ENCODE measurements around the gene ZNF362. TPM values are rescaled to one million over a fixed set of nuclear protein-coding genes. Genes with fewer than 3 reads are reported as not detected.

The ZNF362 gene
- total RNA-seq, 2 donors from 2014 or later: 27.4 to 41.5 TPM

DNA sequence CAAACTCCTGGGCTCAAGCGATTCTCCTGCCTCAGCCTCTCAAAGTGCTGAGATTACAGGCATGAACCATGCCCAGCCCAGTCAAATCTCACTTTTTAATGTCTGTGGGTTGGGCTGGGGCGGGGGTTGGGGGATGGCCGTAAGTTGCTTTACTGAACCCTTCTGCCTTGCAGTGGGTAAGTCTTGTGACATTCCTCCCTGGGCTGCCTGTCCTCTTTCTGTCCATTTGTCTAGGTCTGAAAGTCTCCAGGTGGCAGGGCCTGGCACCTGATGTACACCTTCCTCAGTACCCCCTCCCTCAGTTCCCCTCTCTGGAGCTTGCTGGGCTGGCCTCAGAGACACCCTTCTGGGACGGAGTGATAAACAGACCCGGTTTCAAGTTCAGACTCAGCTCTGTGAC is 13.3 kb downstream of the ZNF362 start:
- Histone ChIP-seq H3K36me3 (ENCODE audit: control insufficient read depth, insufficient read depth, low read length) (peaks cover 22% of the 10 kb centered on the region), H3K27ac (ENCODE audit: low read depth, low read length) (no peak overlapping the region), H3K4me3 (ENCODE audit: low read length) (no peak overlapping the region), H3K4me1 (ENCODE audit: control insufficient read depth, insufficient read depth, low read length) (no peaks in the 10 kb centered on the region), H3K27me3 (ENCODE audit: control insufficient read depth, insufficient read depth, low read length, poor library complexity, severe bottlenecking) (no peaks in the 10 kb centered on the region), H3K9ac (ENCODE audit: extremely low read depth, low read length, poor library complexity, severe bottlenecking) (no peak overlapping the region), H3K9me3 (ENCODE audit: control insufficient read depth, low read length) (no peaks in the 10 kb centered on the region)
- H3K4me3 Mint-ChIP-seq: no peak overlapping the region
- H3K27ac Mint-ChIP-seq: no peak overlapping the region
- no peaks in the 10 kb centered on the region for H3K9me3 Mint-ChIP-seq
- no peak for DNase-seq
- peaks cover 13% of the 10 kb centered on the region for H3K4me1 Mint-ChIP-seq
- H3K36me3 Mint-ChIP-seq (ENCODE audit: low read depth): no peaks in the 10 kb centered on the region
- WGBS, 2 experiments (ENCODE audit: insufficient coverage in 1 of 2, insufficient read length in 1 of 2): 67 to 72% methylated on average over 3 to 5 of the region's 5 CpGs
- H3K27me3 Mint-ChIP-seq (ENCODE audit: insufficient read depth): no peaks in the 10 kb centered on the region
- TF ChIP-seq, protein P1, sequence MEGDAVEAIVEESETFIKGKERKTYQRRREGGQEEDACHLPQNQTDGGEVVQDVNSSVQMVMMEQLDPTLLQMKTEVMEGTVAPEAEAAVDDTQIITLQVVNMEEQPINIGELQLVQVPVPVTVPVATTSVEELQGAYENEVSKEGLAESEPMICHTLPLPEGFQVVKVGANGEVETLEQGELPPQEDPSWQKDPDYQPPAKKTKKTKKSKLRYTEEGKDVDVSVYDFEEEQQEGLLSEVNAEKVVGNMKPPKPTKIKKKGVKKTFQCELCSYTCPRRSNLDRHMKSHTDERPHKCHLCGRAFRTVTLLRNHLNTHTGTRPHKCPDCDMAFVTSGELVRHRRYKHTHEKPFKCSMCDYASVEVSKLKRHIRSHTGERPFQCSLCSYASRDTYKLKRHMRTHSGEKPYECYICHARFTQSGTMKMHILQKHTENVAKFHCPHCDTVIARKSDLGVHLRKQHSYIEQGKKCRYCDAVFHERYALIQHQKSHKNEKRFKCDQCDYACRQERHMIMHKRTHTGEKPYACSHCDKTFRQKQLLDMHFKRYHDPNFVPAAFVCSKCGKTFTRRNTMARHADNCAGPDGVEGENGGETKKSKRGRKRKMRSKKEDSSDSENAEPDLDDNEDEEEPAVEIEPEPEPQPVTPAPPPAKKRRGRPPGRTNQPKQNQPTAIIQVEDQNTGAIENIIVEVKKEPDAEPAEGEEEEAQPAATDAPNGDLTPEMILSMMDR (conservative IDR thresholded peaks at IDR 0.05): no peak

- 94% methylated on average over 2 to 5 of the region's 5 CpGs for WGBS, 2 experiments (ENCODE audit: insufficient coverage in 1 of 2, insufficient read length in 1 of 2)
- Mint-ChIP-seq H3K36me3 (ENCODE audit: low read depth) (no peaks in the 10 kb centered on the region), H3K9me3 (no peaks in the 10 kb centered on the region), H3K27me3 (ENCODE audit: insufficient read depth) (no peaks in the 10 kb centered on the region), H3K27ac (no peak overlapping the region), H3K4me1 (peaks cover 13% of the 10 kb centered on the region), H3K4me3 (no peak overlapping the region)
- H3K4me3 ChIP-seq (ENCODE audit: low read length): no peak overlapping the region
- H3K9me3 ChIP-seq (ENCODE audit: control insufficient read depth, low read length): no peaks in the 10 kb centered on the region
- no peaks in the 10 kb centered on the region for H3K4me1 ChIP-seq (ENCODE audit: control insufficient read depth, insufficient read depth, low read length)
- no peak overlapping the region for H3K27ac ChIP-seq (ENCODE audit: low read depth, low read length)
- H3K9ac ChIP-seq (ENCODE audit: extremely low read depth, low read length, poor library complexity, severe bottlenecking): no peak overlapping the region
- H3K27me3 ChIP-seq (ENCODE audit: control insufficient read depth, insufficient read depth, low read length, poor library complexity, severe bottlenecking): no peaks in the 10 kb centered on the region
- DNase-seq: no peak
- H3K36me3 ChIP-seq (ENCODE audit: control insufficient read depth, insufficient read depth, low read length): peaks cover 22% of the 10 kb centered on the region
- TF ChIP-seq, protein P1 (conservative IDR thresholded peaks at IDR 0.05): no peak
These were observed 14.1 kb downstream of the ZNF362 start for GRCh38 chr1:33270379-33270778.

DNA sequence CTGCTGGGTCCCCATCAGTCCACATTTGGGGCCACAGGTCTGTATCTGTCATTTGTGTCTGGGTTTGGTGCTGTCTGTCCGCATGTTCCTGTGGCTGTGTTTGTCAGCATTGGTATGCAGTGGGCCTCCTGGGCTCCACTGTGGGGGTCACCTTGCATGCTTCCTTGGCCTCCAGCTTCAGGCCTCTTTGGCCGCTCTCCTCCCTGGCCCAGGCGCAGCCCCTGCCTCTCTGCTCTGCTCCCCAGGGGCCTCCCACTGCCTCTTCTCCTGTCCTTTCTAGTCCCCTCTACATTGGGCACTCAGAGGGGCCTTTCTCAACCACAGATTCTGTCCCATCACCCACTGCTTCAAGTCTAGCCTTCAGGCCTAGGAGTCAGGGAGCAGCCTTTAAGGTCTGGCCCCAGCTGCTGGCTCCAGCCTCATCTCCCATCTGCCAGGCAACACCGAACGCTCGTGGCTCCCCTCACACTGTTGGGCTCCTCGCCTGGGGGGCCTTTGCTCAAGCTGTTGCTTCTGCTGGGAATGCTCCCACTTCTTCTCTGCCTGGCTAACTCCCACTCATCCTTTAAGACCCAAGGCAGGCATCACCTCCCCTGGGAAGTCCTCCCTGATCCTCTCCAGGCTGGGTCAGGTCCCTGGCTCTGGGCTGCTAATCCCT is 14.6 kb downstream of the ZNF362 start:
- Histone ChIP-seq H3K4me1 (ENCODE audit: control insufficient read depth, insufficient read depth, low read length) (no peaks in the 10 kb centered on the region), H3K9ac (ENCODE audit: extremely low read depth, low read length, poor library complexity, severe bottlenecking) (no peak overlapping the region), H3K36me3 (ENCODE audit: control insufficient read depth, insufficient read depth, low read length) (peaks cover 22% of the 10 kb centered on the region), H3K27me3 (ENCODE audit: control insufficient read depth, insufficient read depth, low read length, poor library complexity, severe bottlenecking) (no peaks in the 10 kb centered on the region), H3K9me3 (ENCODE audit: control insufficient read depth, low read length) (no peaks in the 10 kb centered on the region), H3K27ac (ENCODE audit: low read depth, low read length) (no peak overlapping the region), H3K4me3 (ENCODE audit: low read length) (no peak overlapping the region)
- 91 to 100% methylated on average over 6 to 7 of the region's 7 CpGs for WGBS, 2 experiments (ENCODE audit: insufficient coverage in 1 of 2, insufficient read length in 1 of 2)
- no peak overlapping the region for H3K4me3 Mint-ChIP-seq
- H3K9me3 Mint-ChIP-seq: no peaks in the 10 kb centered on the region
- no peaks in the 10 kb centered on the region for H3K27me3 Mint-ChIP-seq (ENCODE audit: insufficient read depth)
- peak overlapping the region; percentile 15 for H3K27ac Mint-ChIP-seq
- no peak for DNase-seq
- TF ChIP-seq, protein P1 (conservative IDR thresholded peaks at IDR 0.05): no peak
- no peaks in the 10 kb centered on the region for H3K36me3 Mint-ChIP-seq (ENCODE audit: low read depth)
- H3K4me1 Mint-ChIP-seq: peaks cover 13% of the 10 kb centered on the region
